ENCODE results near the gene MBNL3.

MBNL3 gene

DNA sequence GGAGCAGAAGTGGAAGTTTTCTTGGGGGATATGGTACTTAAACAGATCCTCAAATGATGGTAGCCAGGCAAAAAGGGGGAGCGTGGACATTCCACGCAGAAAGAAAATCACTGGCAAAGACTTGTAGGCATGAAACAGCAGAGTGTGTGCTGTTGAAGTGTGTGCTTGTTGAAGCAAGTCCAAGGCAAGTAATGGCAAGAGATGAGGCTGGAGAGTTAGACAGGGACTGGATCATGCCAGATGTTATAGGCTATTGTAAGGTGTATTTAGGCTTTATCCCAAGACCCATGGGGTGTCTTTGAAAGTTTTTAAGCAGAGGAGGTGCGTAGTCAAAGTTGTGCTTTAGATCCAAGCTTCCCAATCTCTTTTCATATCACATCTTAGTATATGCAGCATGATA is 124.5 kb downstream of the MBNL3 start:
- TF ChIP-seq, protein P1, sequence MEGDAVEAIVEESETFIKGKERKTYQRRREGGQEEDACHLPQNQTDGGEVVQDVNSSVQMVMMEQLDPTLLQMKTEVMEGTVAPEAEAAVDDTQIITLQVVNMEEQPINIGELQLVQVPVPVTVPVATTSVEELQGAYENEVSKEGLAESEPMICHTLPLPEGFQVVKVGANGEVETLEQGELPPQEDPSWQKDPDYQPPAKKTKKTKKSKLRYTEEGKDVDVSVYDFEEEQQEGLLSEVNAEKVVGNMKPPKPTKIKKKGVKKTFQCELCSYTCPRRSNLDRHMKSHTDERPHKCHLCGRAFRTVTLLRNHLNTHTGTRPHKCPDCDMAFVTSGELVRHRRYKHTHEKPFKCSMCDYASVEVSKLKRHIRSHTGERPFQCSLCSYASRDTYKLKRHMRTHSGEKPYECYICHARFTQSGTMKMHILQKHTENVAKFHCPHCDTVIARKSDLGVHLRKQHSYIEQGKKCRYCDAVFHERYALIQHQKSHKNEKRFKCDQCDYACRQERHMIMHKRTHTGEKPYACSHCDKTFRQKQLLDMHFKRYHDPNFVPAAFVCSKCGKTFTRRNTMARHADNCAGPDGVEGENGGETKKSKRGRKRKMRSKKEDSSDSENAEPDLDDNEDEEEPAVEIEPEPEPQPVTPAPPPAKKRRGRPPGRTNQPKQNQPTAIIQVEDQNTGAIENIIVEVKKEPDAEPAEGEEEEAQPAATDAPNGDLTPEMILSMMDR (IDR thresholded peaks at IDR 0.05; ENCODE audit: low read depth, low read length): no peak
- no peaks in the 10 kb centered on the region for H3K9me3 ChIP-seq
- no peaks in the 10 kb centered on the region for H3K27me3 ChIP-seq
- no peaks in the 10 kb centered on the region for H3K36me3 ChIP-seq
- no peak for DNase-seq
- no peak overlapping the region for H3K4me3 ChIP-seq (ENCODE audit: low read depth, low read length)
- no peaks in the 10 kb centered on the region for H3K4me1 ChIP-seq

DNA sequence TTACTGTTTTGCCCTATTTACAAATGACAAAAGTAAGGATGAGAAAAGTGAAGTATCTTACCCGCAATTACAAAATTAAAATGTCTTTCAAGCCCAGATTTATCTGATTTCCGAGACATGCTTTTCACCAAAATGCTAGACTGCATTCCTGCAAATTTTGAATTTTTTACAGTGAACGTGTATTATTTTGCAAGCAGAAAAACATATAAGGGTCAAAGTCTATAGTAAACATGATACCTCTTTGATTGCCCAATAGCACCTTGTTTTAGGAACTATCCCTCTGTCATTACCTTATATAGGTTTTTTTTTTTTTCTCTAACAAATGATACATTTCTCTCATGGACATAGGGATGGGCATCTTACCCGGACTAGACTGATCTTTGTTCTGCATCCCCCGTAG is 135.4 kb downstream of the MBNL3 start:
- DNase-seq: no peak

DNA sequence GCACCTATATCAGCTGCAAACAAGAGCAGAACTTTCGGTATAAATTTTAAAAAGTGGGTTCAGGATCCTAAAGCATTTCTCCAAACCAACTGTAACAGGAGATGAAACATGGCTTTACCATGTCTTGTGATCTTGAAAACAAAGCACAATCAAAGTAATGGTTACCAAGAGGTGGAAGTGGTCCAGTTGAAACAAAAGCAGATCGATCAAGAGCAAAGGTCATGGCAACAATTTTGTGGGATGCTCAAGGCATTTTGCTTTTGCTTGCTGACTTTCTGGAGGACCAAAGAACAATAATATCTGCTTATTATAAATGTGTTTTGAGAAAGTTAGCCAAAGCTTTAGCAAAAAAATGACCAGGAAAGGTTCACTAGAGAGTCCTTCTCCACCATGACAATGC is 152.7 kb downstream of the MBNL3 start:
- Histone ChIP-seq H3K27me3 (no peaks in the 10 kb centered on the region), H3K36me3 (no peaks in the 10 kb centered on the region), H3K4me3 (ENCODE audit: low read depth, low read length) (no peak overlapping the region), H3K9me3 (no peaks in the 10 kb centered on the region), H3K4me1 (no peaks in the 10 kb centered on the region)
- TF ChIP-seq, protein P1 (IDR thresholded peaks at IDR 0.05; ENCODE audit: low read depth, low read length): no peak
- DNase-seq: no peak

More for the DNA sequence above, 135.4 kb downstream of the MBNL3 start:
- TF ChIP-seq, protein P1 (IDR thresholded peaks at IDR 0.05; ENCODE audit: low read depth, low read length): no peak
- H3K9me3 ChIP-seq: no peaks in the 10 kb centered on the region
- H3K27me3 ChIP-seq: no peaks in the 10 kb centered on the region
- no peaks in the 10 kb centered on the region for H3K36me3 ChIP-seq
- no peaks in the 10 kb centered on the region for H3K4me1 ChIP-seq
- H3K4me3 ChIP-seq (ENCODE audit: low read depth, low read length): no peak overlapping the region

GRCh38 chrX:132333351-132333750 is 155.5 kb downstream of the MBNL3 start:
- Histone ChIP-seq H3K27me3 (no peaks in the 10 kb centered on the region), H3K4me3 (ENCODE audit: low read depth, low read length) (no peak overlapping the region), H3K4me1 (no peaks in the 10 kb centered on the region), H3K9me3 (no peaks in the 10 kb centered on the region), H3K36me3 (no peaks in the 10 kb centered on the region)
- TF ChIP-seq, protein P1 (IDR thresholded peaks at IDR 0.05; ENCODE audit: low read depth, low read length): no peak
- DNase-seq: no peak

- H3K27me3 ChIP-seq: no peaks in the 10 kb centered on the region
- no peak overlapping the region for H3K4me3 ChIP-seq (ENCODE audit: low read depth, low read length)
- TF ChIP-seq, protein P1 (IDR thresholded peaks at IDR 0.05; ENCODE audit: low read depth, low read length): no peak
- DNase-seq: no peak
- H3K9me3 ChIP-seq: no peaks in the 10 kb centered on the region
- no peaks in the 10 kb centered on the region for H3K36me3 ChIP-seq
- no peaks in the 10 kb centered on the region for H3K4me1 ChIP-seq
Measured at GRCh38 chrX:132331532-132331931, 157.3 kb downstream of the MBNL3 start.

- H3K36me3 ChIP-seq: no peaks in the 10 kb centered on the region
- TF ChIP-seq, protein P1 (IDR thresholded peaks at IDR 0.05; ENCODE audit: low read depth, low read length): no peak
- no peak overlapping the region for H3K4me3 ChIP-seq (ENCODE audit: low read depth, low read length)
- H3K27me3 ChIP-seq: no peaks in the 10 kb centered on the region
- H3K9me3 ChIP-seq: no peaks in the 10 kb centered on the region
- H3K4me1 ChIP-seq: no peaks in the 10 kb centered on the region
- DNase-seq: no peak
Measured at GRCh38 chrX:132331000-132331399, 157.8 kb downstream of the MBNL3 start.
